ACC112 (cell line): ENCODE results near the gene AP3S2.

Source experiments
- H2AFZ ChIP-seq: fragments of 200-600 bp; sonication (generic); one replicate; pipeline ENCODE4 v1.6.0; 2017; ENCODE audit warnings: antibody characterized with exemption, low read length; ENCODE audit not compliant: unreplicated experiment
- H3K27ac ChIP-seq: fragments of 200-600 bp; sonication (generic); 2 replicates; pipeline ENCODE4 v1.5.1; 2014; ENCODE audit warnings: low read depth, mild to moderate bottlenecking, antibody characterized with exemption, low read length, moderate library complexity
- H3K27me3 ChIP-seq: fragments of 200-600 bp; sonication (generic); 2 replicates; pipeline ENCODE4 v1.6.1; 2014; ENCODE audit warnings: mild to moderate bottlenecking, antibody characterized with exemption, low read length, moderate library complexity, mixed read lengths; ENCODE audit not compliant: insufficient read depth
- H3K36me3 ChIP-seq: fragments of 200-600 bp; sonication (generic); 2 replicates; pipeline ENCODE4 v1.6.1; 2016; ENCODE audit warnings: mild to moderate bottlenecking, antibody characterized with exemption, low read length, moderate library complexity, mixed read lengths; ENCODE audit not compliant: insufficient read depth
- H3K4me1 ChIP-seq: fragments of 200-600 bp; sonication (generic); one replicate; pipeline ENCODE4 v1.6.1; 2016; ENCODE audit warnings: low read length, mixed read lengths; ENCODE audit not compliant: insufficient read depth, unreplicated experiment, control insufficient read depth
- H3K4me3 ChIP-seq: fragments of 200-600 bp; sonication (generic); 2 replicates; pipeline ENCODE4 v1.5.1; 2014; ENCODE audit warnings: mild to moderate bottlenecking, low read depth, low read length
- H3K79me2 ChIP-seq: fragments of 200-600 bp; sonication (generic); one replicate; pipeline ENCODE4 v1.6.0; 2016; ENCODE audit warnings: low read length; ENCODE audit not compliant: control insufficient read depth, unreplicated experiment, insufficient read depth

AP3S2 gene

GRCh38 chr15:89824607-89824867, 69.3 kb downstream of the AP3S2 start:
- Histone ChIP-seq H3K27ac (no peak overlapping the region), H3K27me3 (no peaks in the 10 kb centered on the region), H3K79me2 (no peaks in the 10 kb centered on the region), H2AFZ (no peak overlapping the region), H3K4me3 (no peak overlapping the region), H3K4me1 (peaks cover 51% of the 10 kb centered on the region), H3K36me3 (no peaks in the 10 kb centered on the region)

- Histone ChIP-seq H3K27ac (peak overlapping the region; percentile 89), H3K4me1 (peaks cover 48% of the 10 kb centered on the region), H2AFZ (no peak overlapping the region), H3K27me3 (no peaks in the 10 kb centered on the region), H3K79me2 (no peaks in the 10 kb centered on the region), H3K4me3 (no peak overlapping the region), H3K36me3 (no peaks in the 10 kb centered on the region)
Observed at GRCh38 chr15:89823836-89824606, 69.8 kb downstream of the AP3S2 start.

DNA sequence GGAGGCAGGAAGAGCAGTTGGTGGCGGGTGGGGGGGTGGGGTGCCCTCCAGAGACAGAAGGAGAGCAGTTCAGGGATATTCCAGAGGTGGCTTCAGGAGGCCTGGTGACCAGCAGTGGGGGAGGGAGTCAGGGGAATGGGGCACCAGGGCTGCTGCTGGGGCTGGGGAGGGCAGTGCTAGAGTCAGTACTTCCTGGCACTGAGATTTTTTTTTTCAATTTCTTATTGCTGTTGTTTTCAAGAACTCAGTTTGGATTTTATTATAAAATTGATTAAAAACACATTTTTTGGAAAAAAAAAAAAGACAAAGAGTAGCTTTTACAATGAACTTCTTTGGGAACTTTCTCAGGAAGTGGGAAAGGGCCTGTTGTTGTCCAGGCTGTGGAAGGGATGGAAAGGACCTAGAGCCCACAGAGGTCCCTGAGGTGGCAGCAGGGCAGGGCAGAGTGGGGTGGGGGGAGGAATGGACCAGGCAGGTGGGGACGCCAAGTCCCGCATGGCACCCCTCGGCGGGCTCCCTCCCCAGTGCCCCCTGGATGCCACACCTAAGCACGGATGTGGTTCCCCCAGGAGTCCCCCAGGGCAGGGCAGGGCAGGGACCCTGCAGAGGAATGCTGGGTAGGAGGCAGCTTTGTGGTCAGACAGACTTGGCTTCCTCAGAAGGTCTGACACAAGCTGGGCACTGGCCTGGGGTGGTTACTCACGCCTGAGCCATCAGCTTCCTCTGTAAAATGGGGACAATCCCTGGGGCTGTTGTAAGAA, 70.7 kb downstream of the AP3S2 start:
- H3K4me1 ChIP-seq: peaks cover 42% of the 10 kb centered on the region
- no peaks in the 10 kb centered on the region for H3K36me3 ChIP-seq
- no peaks in the 10 kb centered on the region for H3K79me2 ChIP-seq
- no peak overlapping the region for H2AFZ ChIP-seq
- peak overlapping the region; percentile 89 for H3K27ac ChIP-seq
- H3K27me3 ChIP-seq: no peaks in the 10 kb centered on the region
- no peak overlapping the region for H3K4me3 ChIP-seq

GRCh38 chr15:89822611-89822950, 71.2 kb downstream of the AP3S2 start:
- no peak overlapping the region for H3K4me3 ChIP-seq
- H3K4me1 ChIP-seq: peaks cover 43% of the 10 kb centered on the region
- no peaks in the 10 kb centered on the region for H3K36me3 ChIP-seq
- H2AFZ ChIP-seq: no peak overlapping the region
- no peaks in the 10 kb centered on the region for H3K27me3 ChIP-seq
- no peaks in the 10 kb centered on the region for H3K79me2 ChIP-seq
- H3K27ac ChIP-seq: peak overlapping the region; percentile 89

- Histone ChIP-seq H3K27ac (peak overlapping the region; percentile 89), H2AFZ (no peak overlapping the region), H3K79me2 (no peaks in the 10 kb centered on the region), H3K27me3 (no peaks in the 10 kb centered on the region), H3K4me3 (no peak overlapping the region), H3K36me3 (no peaks in the 10 kb centered on the region), H3K4me1 (peaks cover 46% of the 10 kb centered on the region)
Observed at GRCh38 chr15:89822026-89822425, 71.8 kb downstream of the AP3S2 start.

DNA sequence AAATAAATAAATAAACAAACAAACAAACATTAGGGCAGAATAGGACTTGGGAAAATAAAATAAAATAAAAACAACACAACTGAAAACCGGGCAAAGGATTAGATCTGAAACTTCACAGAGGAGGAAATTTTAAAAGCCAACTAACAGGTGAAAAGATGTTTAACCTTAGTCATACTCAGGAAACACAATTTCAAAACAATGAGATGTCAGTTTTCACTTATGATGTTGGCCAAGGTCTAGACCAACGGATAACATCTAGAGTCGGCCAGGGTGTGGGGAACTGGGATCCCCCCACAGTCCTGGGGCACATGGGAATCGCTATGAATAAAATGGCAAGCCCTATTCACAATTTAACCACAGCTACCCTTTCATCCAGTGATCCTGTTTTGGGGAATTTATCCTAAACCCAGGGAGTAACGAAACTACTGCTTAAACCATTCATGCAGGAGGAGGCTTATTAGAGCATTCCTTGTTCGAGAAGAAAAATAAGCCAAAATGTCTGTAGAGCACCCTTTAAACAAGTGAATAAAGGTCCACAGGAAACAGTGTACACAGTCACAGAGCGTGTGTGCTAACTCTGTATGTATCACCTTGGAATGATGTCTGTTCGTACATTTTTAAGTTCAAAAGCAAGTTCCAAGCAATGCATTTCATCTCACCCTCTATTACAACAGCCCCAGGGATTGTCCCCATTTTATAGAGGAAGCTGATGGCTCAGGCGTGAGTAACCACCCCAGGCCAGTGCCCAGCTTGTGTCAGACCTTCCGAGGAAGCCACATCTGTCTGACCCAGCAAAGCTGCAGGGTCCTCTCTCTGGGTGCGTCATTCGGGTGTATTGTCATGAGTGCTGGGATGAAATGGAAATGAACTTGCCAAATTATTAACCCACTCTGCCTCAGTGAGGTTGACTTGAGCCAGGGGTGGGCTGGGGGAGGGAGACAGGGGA, 72.9 kb downstream of the AP3S2 start:
- H3K27ac ChIP-seq: peak overlapping the region; percentile 89
- H3K4me1 ChIP-seq: peaks cover 46% of the 10 kb centered on the region
- H3K36me3 ChIP-seq: no peaks in the 10 kb centered on the region
- no peaks in the 10 kb centered on the region for H3K79me2 ChIP-seq
- H2AFZ ChIP-seq: peak overlapping the region; percentile 65
- H3K4me3 ChIP-seq: peak overlapping the region; percentile 41
- H3K27me3 ChIP-seq: no peaks in the 10 kb centered on the region

DNA sequence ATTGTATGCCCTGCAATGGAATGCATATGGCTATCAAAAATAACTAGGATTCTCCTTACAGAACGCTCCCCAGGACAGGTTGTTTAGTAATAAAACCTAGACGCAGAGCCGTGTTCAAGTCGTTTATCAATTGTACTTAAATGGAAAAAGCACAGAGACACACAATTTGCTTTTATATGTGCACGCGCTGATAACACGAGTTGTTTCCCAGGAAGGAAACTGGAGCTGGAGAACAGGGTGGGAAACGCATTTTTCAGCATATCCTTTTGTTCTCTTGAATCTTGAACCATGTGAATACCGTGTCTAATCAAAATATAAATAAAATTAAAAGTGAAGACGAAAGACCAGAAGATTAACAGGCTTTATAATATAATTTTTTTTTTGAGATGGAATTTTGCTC, 75.5 kb downstream of the AP3S2 start:
- Histone ChIP-seq H2AFZ (peak overlapping the region; percentile 64), H3K4me1 (peaks cover 42% of the 10 kb centered on the region), H3K4me3 (peak overlapping the region; percentile 64), H3K27ac (peak overlapping the region; percentile 36; the same call in 1 of the 2 replicates), H3K36me3 (no peaks in the 10 kb centered on the region), H3K27me3 (no peaks in the 10 kb centered on the region), H3K79me2 (peaks cover 19% of the 10 kb centered on the region)

GRCh38 chr15:89817701-89818280, 76.0 kb downstream of the AP3S2 start:
- peak overlapping the region; percentile 64 for H2AFZ ChIP-seq
- peaks cover 43% of the 10 kb centered on the region for H3K4me1 ChIP-seq
- H3K36me3 ChIP-seq: no peaks in the 10 kb centered on the region
- peak overlapping the region; percentile 64 for H3K4me3 ChIP-seq
- no peaks in the 10 kb centered on the region for H3K27me3 ChIP-seq
- peaks cover 24% of the 10 kb centered on the region for H3K79me2 ChIP-seq
- H3K27ac ChIP-seq: peak overlapping the region; percentile 36

GRCh38 chr15:89815769-89816168, 78.0 kb downstream of the AP3S2 start:
- Histone ChIP-seq H3K4me1 (peaks cover 44% of the 10 kb centered on the region), H3K27ac (no peak overlapping the region), H2AFZ (no peak overlapping the region), H3K27me3 (no peaks in the 10 kb centered on the region), H3K79me2 (peaks cover 44% of the 10 kb centered on the region), H3K36me3 (peaks cover 2% of the 10 kb centered on the region; the same call in 1 of the 2 replicates), H3K4me3 (0 out of 2 replicates have a peak overlapping the region, but pooled peaks have one; percentile 99)

GRCh38 chr15:89814112-89814742, 79.6 kb downstream of the AP3S2 start:
- H3K4me3 ChIP-seq: peak overlapping the region; percentile 99
- H3K27ac ChIP-seq: peak overlapping the region; percentile 72
- H3K4me1 ChIP-seq: peaks cover 46% of the 10 kb centered on the region
- H3K36me3 ChIP-seq: peaks cover 4% of the 10 kb centered on the region; the same call in 1 of the 2 replicates
- H3K79me2 ChIP-seq: peaks cover 58% of the 10 kb centered on the region
- no peaks in the 10 kb centered on the region for H3K27me3 ChIP-seq
- peak overlapping the region; percentile 41 for H2AFZ ChIP-seq
